ENCODE measurements around the gene IL36RN.

DNA sequence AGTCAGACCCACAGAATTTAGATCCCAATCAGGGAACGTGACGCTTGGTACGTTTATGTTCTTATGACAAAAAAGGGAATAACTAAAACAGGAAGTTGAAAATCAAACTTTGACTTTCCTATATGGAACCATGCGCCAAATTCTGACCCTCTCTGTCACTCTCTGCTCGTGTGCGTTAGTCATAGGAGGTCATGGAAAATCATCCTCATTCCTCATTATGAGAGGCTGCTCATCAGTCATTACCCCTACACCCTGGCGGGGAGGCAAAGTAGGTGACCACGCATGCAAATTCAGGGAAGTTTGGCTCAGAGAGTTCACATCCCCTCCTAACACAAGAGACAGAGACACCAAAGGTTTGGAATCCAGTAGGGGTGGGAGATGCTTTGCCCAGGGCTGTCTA, 24.3 kb downstream of the IL36RN start:
- TF ChIP-seq, protein P1, sequence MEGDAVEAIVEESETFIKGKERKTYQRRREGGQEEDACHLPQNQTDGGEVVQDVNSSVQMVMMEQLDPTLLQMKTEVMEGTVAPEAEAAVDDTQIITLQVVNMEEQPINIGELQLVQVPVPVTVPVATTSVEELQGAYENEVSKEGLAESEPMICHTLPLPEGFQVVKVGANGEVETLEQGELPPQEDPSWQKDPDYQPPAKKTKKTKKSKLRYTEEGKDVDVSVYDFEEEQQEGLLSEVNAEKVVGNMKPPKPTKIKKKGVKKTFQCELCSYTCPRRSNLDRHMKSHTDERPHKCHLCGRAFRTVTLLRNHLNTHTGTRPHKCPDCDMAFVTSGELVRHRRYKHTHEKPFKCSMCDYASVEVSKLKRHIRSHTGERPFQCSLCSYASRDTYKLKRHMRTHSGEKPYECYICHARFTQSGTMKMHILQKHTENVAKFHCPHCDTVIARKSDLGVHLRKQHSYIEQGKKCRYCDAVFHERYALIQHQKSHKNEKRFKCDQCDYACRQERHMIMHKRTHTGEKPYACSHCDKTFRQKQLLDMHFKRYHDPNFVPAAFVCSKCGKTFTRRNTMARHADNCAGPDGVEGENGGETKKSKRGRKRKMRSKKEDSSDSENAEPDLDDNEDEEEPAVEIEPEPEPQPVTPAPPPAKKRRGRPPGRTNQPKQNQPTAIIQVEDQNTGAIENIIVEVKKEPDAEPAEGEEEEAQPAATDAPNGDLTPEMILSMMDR (IDR thresholded peaks at IDR 0.05): no peak
- TF ChIP-seq POLR2A (IDR thresholded peaks at IDR 0.05): no peak

Data from heart left ventricle (tissue), 13 donors.